Gastroesophageal sphincter (tissue), 3 donors: ENCODE measurements around the gene FGFR3.

Experiments
- EP300 ChIP-seq: sonication (generic); formaldehyde crosslinking; IDR thresholded peaks from one replicate; pipeline ENCODE4 v1.6.1; 2017; ENCODE audit warnings: antibody characterized with exemption, mild to moderate bottlenecking
- POLR2AphosphoS5 ChIP-seq: sonication (generic); formaldehyde crosslinking; IDR thresholded peaks from one replicate; pipeline ENCODE4 v1.6.1; 2017; ENCODE audit warnings: antibody characterized with exemption
- TF ChIP-seq, protein P1 (sequence below), 4 experiments: fragments of 200-600 bp in 2 of 4; fragments of 450-650 bp in 2 of 4; sonication (generic) in 1 of 4; IDR thresholded peaks; one replicate each; pipeline ENCODE4 v1.5.1; 2017 to 2019; ENCODE audit warnings: antibody characterized with exemption in 4 of 4, mild to moderate bottlenecking in 2 of 4, moderate library complexity in 2 of 4

- TF ChIP-seq POLR2AphosphoS5: peak; percentile 66
- TF ChIP-seq, protein P1, sequence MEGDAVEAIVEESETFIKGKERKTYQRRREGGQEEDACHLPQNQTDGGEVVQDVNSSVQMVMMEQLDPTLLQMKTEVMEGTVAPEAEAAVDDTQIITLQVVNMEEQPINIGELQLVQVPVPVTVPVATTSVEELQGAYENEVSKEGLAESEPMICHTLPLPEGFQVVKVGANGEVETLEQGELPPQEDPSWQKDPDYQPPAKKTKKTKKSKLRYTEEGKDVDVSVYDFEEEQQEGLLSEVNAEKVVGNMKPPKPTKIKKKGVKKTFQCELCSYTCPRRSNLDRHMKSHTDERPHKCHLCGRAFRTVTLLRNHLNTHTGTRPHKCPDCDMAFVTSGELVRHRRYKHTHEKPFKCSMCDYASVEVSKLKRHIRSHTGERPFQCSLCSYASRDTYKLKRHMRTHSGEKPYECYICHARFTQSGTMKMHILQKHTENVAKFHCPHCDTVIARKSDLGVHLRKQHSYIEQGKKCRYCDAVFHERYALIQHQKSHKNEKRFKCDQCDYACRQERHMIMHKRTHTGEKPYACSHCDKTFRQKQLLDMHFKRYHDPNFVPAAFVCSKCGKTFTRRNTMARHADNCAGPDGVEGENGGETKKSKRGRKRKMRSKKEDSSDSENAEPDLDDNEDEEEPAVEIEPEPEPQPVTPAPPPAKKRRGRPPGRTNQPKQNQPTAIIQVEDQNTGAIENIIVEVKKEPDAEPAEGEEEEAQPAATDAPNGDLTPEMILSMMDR (IDR thresholded peaks at IDR 0.05): peak in 1 of 4 experiments; percentile 24
- TF ChIP-seq EP300: no peak
Observed at GRCh38 chr4:1856071-1856942, 63.2 kb downstream of the FGFR3 start, which contains the start of gene LETM1.
